A549 (cell line): ENCODE measurements around the gene MBNL1. TPM values are rescaled to one million over a fixed set of nuclear protein-coding genes. Genes with fewer than 3 reads are reported as not detected.

ENCODE experiments used
- ATAC-seq, 2 experiments: fragments of 200-7000 bp in 1 of 2; fragments of >200 bp in 1 of 2; cut with Nextera tagmentation in 1 of 2; cut with Tn5 transposase in 1 of 2; 3 replicates each; pipeline versions ENCODE4 v1.8.0 to v1.9.1; 2018 to 2020; ENCODE audit warnings: mild to moderate bottlenecking in 1 of 2, moderate library complexity in 1 of 2
- CTCF ChIA-PET: fragments of 300-600 bp; sonication (Branson Sonifier 250); formaldehyde crosslinking; extraction: SDS; loops from one replicate; lab custom pipeline; 2021; ENCODE audit warnings: antibody characterized with exemption, inconsistent platforms; lab: Yijun Ruan, JAX
- POLR2A ChIA-PET: fragments of 350-600 bp; formaldehyde crosslinking; extraction: SDS; loops from one replicate; lab custom pipeline; 2021; ENCODE audit warnings: antibody characterized with exemption, inconsistent platforms; lab: Yijun Ruan, JAX
- DNase-seq, 2 experiments: peaks; one replicate each; pipeline versions ENCODE4 v3.0.0 to v3.0.0-alpha.2; 2011 to 2016; ENCODE audit warnings: low read depth in 1 of 2, low spot score in 1 of 2
- FAIRE-seq: peaks from 2 replicates; lab custom pipeline; 2011; peaks lifted over from hg19 to GRCh38; lab: Jason Lieb, UNC
- H3K27ac ChIP-seq, 2 experiments: fragments of >200 bp; sonication (Bioruptor Twin); formaldehyde crosslinking; 3 replicates each; pipeline ENCODE4 v1.5.1; 2016 to 2017
- H3K4me1 ChIP-seq: fragments of >200 bp; sonication (Bioruptor Twin); formaldehyde crosslinking; 3 replicates; pipeline ENCODE4 v1.6.1; 2016
- H3K4me2 ChIP-seq: fragments of >200 bp; sonication (Bioruptor Twin); formaldehyde crosslinking; 3 replicates; pipeline ENCODE4 v1.6.1; 2016
- H3K4me3 ChIP-seq: fragments of >200 bp; sonication (Bioruptor Twin); formaldehyde crosslinking; 3 replicates; pipeline ENCODE4 v1.5.1; 2016
- H3K9me3 ChIP-seq: fragments of >200 bp; sonication (Bioruptor Twin); formaldehyde crosslinking; 3 replicates; pipeline ENCODE4 v1.6.1; 2016
- BCL3 ChIP-seq: fragments of >200 bp; sonication (Bioruptor Twin); formaldehyde crosslinking; IDR thresholded peaks from 3 replicates; pipeline ENCODE4 v1.6.1; 2016
- CBX2 ChIP-seq: fragments of 200-600 bp; sonication (generic); IDR thresholded peaks from 2 replicates; pipeline ENCODE4 v1.6.1; 2016; ENCODE audit warnings: low read depth, mild to moderate bottlenecking, borderline replicate concordance
- CHD4 ChIP-seq: fragments of 200-600 bp; sonication (generic); IDR thresholded peaks from 2 replicates; pipeline ENCODE4 v1.6.1; 2016; ENCODE audit warnings: antibody characterized with exemption, mild to moderate bottlenecking, borderline replicate concordance
- E2F6 ChIP-seq: IDR thresholded peaks from 2 replicates; pipeline ENCODE4 v1.6.1; 2012; ENCODE audit warnings: low read depth, borderline replicate concordance
- ELK1 ChIP-seq: fragments of 150-350 bp; IDR thresholded peaks from 2 replicates; pipeline ENCODE4 v1.6.1; 2014; ENCODE audit warnings: low read depth, mild to moderate bottlenecking, low read length
- EP300 ChIP-seq, 2 experiments: fragments of >200 bp; sonication (Bioruptor Twin); formaldehyde crosslinking; IDR thresholded peaks; 2 replicates in 1 of 2; 3 replicates in 1 of 2; pipeline ENCODE4 v1.6.1; 2016 to 2017
- ESRRA ChIP-seq: fragments of 150-350 bp; IDR thresholded peaks from 2 replicates; pipeline ENCODE4 v1.6.1; 2014; ENCODE audit warnings: mild to moderate bottlenecking, low read length, borderline replicate concordance
- HOXA7 ChIP-seq: fragments of 250-450 bp; sonication (Bioruptor Pico); IDR thresholded peaks from 2 replicates; pipeline ENCODE4 v1.5.0; 2020; ENCODE audit warnings: mild to moderate bottlenecking, moderate library complexity
- HOXB13 ChIP-seq: fragments of 250-450 bp; sonication (Bioruptor Pico); IDR thresholded peaks from 2 replicates; pipeline ENCODE4 v1.5.0; 2020; ENCODE audit warnings: low read depth, mild to moderate bottlenecking, moderate library complexity
- HOXB5 ChIP-seq: fragments of 250-450 bp; sonication (Bioruptor Pico); IDR thresholded peaks from 2 replicates; pipeline ENCODE4 v1.5.0; 2020; ENCODE audit warnings: mild to moderate bottlenecking, moderate library complexity
- JUN ChIP-seq, 2 experiments: fragments of >200 bp; sonication (Bioruptor Twin); formaldehyde crosslinking; IDR thresholded peaks; 2 replicates in 1 of 2; 3 replicates in 1 of 2; pipeline ENCODE4 v1.6.1; 2016 to 2017
- JUNB ChIP-seq: fragments of >200 bp; sonication (Bioruptor Twin); formaldehyde crosslinking; IDR thresholded peaks from 2 replicates; pipeline ENCODE4 v1.6.1; 2016
- KDM1A ChIP-seq: fragments of 200-600 bp; sonication (generic); IDR thresholded peaks from 2 replicates; pipeline ENCODE4 v1.6.1; 2016; ENCODE audit warnings: low read depth, mild to moderate bottlenecking
- KDM5A ChIP-seq: fragments of 200-600 bp; sonication (generic); IDR thresholded peaks from 2 replicates; pipeline ENCODE4 v1.6.1; 2016; ENCODE audit warnings: antibody characterized with exemption, mild to moderate bottlenecking
- MAX ChIP-seq: IDR thresholded peaks from 2 replicates; pipeline ENCODE4 v1.6.1; 2012
- MAZ ChIP-seq: fragments of 150-350 bp; IDR thresholded peaks from 2 replicates; pipeline ENCODE4 v1.6.1; 2014; ENCODE audit warnings: antibody characterized with exemption, low read depth, low read length, borderline replicate concordance
- MYC ChIP-seq: IDR thresholded peaks from 2 replicates; pipeline ENCODE4 v1.6.1; 2012; ENCODE audit warnings: mild to moderate bottlenecking, inconsistent platforms, low read length, improper control_type of control experiment, borderline replicate concordance
- NFE2L2 ChIP-seq: fragments of 150-350 bp; conservative IDR thresholded peaks from 2 replicates; pipeline ENCODE4 v1.6.1; 2014; ENCODE audit warnings: low read length
- NPAS2 ChIP-seq: fragments of 250-450 bp; sonication (Bioruptor Pico); IDR thresholded peaks from 2 replicates; pipeline ENCODE4 v1.8.0; 2022; ENCODE audit warnings: mild to moderate bottlenecking, moderate library complexity, borderline replicate concordance
- PBX3 ChIP-seq: IDR thresholded peaks from 2 replicates; pipeline ENCODE4 v1.6.1; 2012
- PHF8 ChIP-seq: fragments of 200-600 bp; sonication (generic); IDR thresholded peaks from 2 replicates; pipeline ENCODE4 v1.6.1; 2016; ENCODE audit warnings: low read depth, mild to moderate bottlenecking, antibody characterized with exemption, moderate library complexity, borderline replicate concordance
- POLR2A ChIP-seq: IDR thresholded peaks from 2 replicates; pipeline ENCODE4 v1.6.1; 2012; ENCODE audit warnings: mild to moderate bottlenecking, low read length
- POLR2AphosphoS2 ChIP-seq: conservative IDR thresholded peaks from 2 replicates; pipeline ENCODE4 v1.6.1; 2012; ENCODE audit warnings: low read length, improper control_type of control experiment, inconsistent platforms
- RAD21 ChIP-seq, 2 experiments: fragments of >200 bp in 1 of 2; sonication (Bioruptor Twin) in 1 of 2; formaldehyde crosslinking in 1 of 2; IDR thresholded peaks in 1 of 2; conservative IDR thresholded peaks in 1 of 2; 2 replicates in 1 of 2; 3 replicates in 1 of 2; pipeline ENCODE4 v1.6.1; 2012 to 2018; ENCODE audit warnings: inconsistent platforms in 1 of 2
- REST ChIP-seq: fragments of 200-600 bp; sonication (generic); IDR thresholded peaks from 2 replicates; pipeline ENCODE4 v1.6.1; 2016; ENCODE audit warnings: antibody characterized with exemption, mild to moderate bottlenecking, moderate library complexity
- RNF2 ChIP-seq: fragments of 200-600 bp; sonication (generic); IDR thresholded peaks from 2 replicates; pipeline ENCODE4 v1.6.1; 2016; ENCODE audit warnings: low read depth, mild to moderate bottlenecking, antibody characterized with exemption, moderate library complexity, borderline replicate concordance
- SMC3 ChIP-seq: fragments of >200 bp; sonication (Bioruptor Twin); formaldehyde crosslinking; IDR thresholded peaks from 3 replicates; pipeline ENCODE4 v1.6.1; 2018; ENCODE audit warnings: inconsistent platforms
- TFCP2L1 ChIP-seq: fragments of 250-450 bp; sonication (Bioruptor Pico); IDR thresholded peaks from 2 replicates; pipeline ENCODE4 v1.5.0; 2021; ENCODE audit warnings: mild to moderate bottlenecking
- TP53 ChIP-seq: fragments of 250-450 bp; sonication (Bioruptor Pico); IDR thresholded peaks from 2 replicates; pipeline ENCODE4 v1.5.0; 2021; ENCODE audit warnings: mild to moderate bottlenecking, moderate library complexity
- ZFP36 ChIP-seq: fragments of 450-650 bp; IDR thresholded peaks from 2 replicates; pipeline ENCODE4 v1.6.1; 2014; ENCODE audit warnings: borderline replicate concordance; ENCODE audit not compliant: partially characterized antibody
- ZNF302 ChIP-seq: fragments of 250-450 bp; sonication (Bioruptor Pico); IDR thresholded peaks from 2 replicates; pipeline ENCODE4 v1.9.0; 2021; ENCODE audit warnings: inconsistent platforms, mild to moderate bottlenecking, moderate library complexity
- ZSCAN20 ChIP-seq: fragments of 250-450 bp; sonication (Bioruptor Pico); IDR thresholded peaks from 2 replicates; pipeline ENCODE4 v1.8.0; 2022; ENCODE audit warnings: mild to moderate bottlenecking, moderate library complexity
- WGBS: methylation state at CpG from one replicate; pipeline ENCODE4 v1.1.6; 2017; ENCODE audit errors: missing lambda C conversion rate; 5-methylcytosine and 5-hydroxymethylcytosine counted together
- polyA minus RNA-seq: library from RNA; depleted of rRNA, polyadenylated mRNA; stranded (reverse); fragments of >200 nt; gene quantifications from 2 replicates; pipeline ENCODE4 v1.2.3, GENCODE V29; 2011; rRNA and poly(A)+ RNA removed
- polyA plus RNA-seq, 4 experiments: library from polyadenylated mRNA; depleted of rRNA in 3 of 4; stranded (reverse); fragments of >200 nt; fragmentation: RNase III in 1 of 4; extraction: RNeasy Plus Mini Kit Qiagen cat#74134 plus additional on column Dnase treatment in 1 of 4; gene quantifications; 2 replicates in 3 of 4; 3 replicates in 1 of 4; pipeline ENCODE4 v1.2.3, GENCODE V29; 2011 to 2017

Gene MBNL1
- polyA plus RNA-seq (2011; rRNA removed) (92.5 and 114 TPM in 2 replicates), polyA plus RNA-seq (2017; fragmentation: RNase III; extraction: RNeasy Plus Mini Kit Qiagen cat#74134 plus additional on column Dnase treatment) (59.6 to 60.5 TPM (median 59.9 TPM) in 3 replicates), polyA minus RNA-seq (330 and 339 TPM in 2 replicates)
- 38.1 and 53.4 TPM in 2 replicates for polyA plus RNA-seq (2012; cell fraction: cytosol; rRNA removed)
- 23.1 and 23.7 TPM in 2 replicates for polyA plus RNA-seq (2012; cell fraction: nucleus; rRNA removed)

GRCh38 chr3:152268555-152269055, at the start of gene MBNL1:
TSS of gene MBNL1 (plus strand) at chr3:152268929. CDS start at chr3:152300194, 31,265 bp downstream.
- ChIA-PET CTCF (interaction anchor here (1.2 to 1.4 kb wide), 3 partner anchors 10 to 183 kb away, joined by 3 to 4 read pairs (median 3); no protein-coding TSS in a partner anchor), POLR2A (interaction anchor here (0.6 to 1.8 kb wide), 23 partner anchors 8 to 243 kb away, joined by 3 to 19 read pairs (median 4); no protein-coding TSS in a partner anchor)
- peak; percentile 68 to 79 for ATAC-seq
- FAIRE-seq: no peak
- DNase-seq: peak; percentile 36 to 88
- Histone ChIP-seq H3K4me1 (peaks cover 50% of the 10 kb centered on the region), H3K27ac (peak within 1 kb of the TSS; percentile 96 to 98), H3K9me3 (no peaks in the 10 kb centered on the region), H3K4me3 (peak within 1 kb of the TSS; percentile 65), H3K4me2 (peak within 1 kb of the TSS; percentile 69)
- 0% methylated on average over 5 of the region's 50 CpGs for WGBS
- TF ChIP-seq NFE2L2: no peak
- TF ChIP-seq TFCP2L1 (CRISPR knock-in tag): peak; percentile 40; the same call in 1 of the 2 replicates
- TF ChIP-seq CBX2: no peak
- no peak for TF ChIP-seq TP53 (CRISPR knock-in tag)
- TF ChIP-seq ESRRA: no peak
- no peak for TF ChIP-seq ZSCAN20 (CRISPR knock-in tag)
- TF ChIP-seq BCL3: peak; percentile 39; the same call in 1 of the 3 replicates
- TF ChIP-seq EP300 (IDR thresholded peaks at IDR 0.05): no peak
- 0 out of 2 replicates have a peak, but pooled peaks have one; percentile 26 for TF ChIP-seq PBX3
- peak; percentile 95 for TF ChIP-seq E2F6
- TF ChIP-seq SMC3: peak; percentile 35; the same call in 2 of the 3 replicates
- TF ChIP-seq ZFP36: no peak
- TF ChIP-seq KDM1A: no peak
- no peak for TF ChIP-seq HOXA7 (CRISPR knock-in tag)
- TF ChIP-seq POLR2AphosphoS2: no peak
- TF ChIP-seq HOXB5 (CRISPR knock-in tag): 0 out of 2 replicates have a peak, but pooled peaks have one; percentile 75
- TF ChIP-seq MAZ: no peak
- TF ChIP-seq NPAS2: no peak
- no peak for TF ChIP-seq KDM5A
- TF ChIP-seq POLR2A: peak; percentile 87
- peak in 1 of 2 experiments; percentile 45; a peak in 2 of 5 replicates for TF ChIP-seq RAD21 (conservative IDR thresholded peaks at IDR 0.05 in 1 of 2, IDR thresholded peaks at IDR 0.05 in 1 of 2)
- TF ChIP-seq CHD4: no peak
- peak; percentile 45; the same call in 1 of the 2 replicates for TF ChIP-seq MYC
- no peak for TF ChIP-seq ZNF302 (CRISPR knock-in tag)
- TF ChIP-seq PHF8: peak; percentile 8; the same call in 1 of the 2 replicates
- TF ChIP-seq HOXB13 (CRISPR knock-in tag): peak; percentile 55; the same call in 1 of the 2 replicates
- TF ChIP-seq REST: no peak
- peak; percentile 90 to 91 for TF ChIP-seq JUN (IDR thresholded peaks at IDR 0.05)
- TF ChIP-seq JUNB: peak; percentile 4; the same call in 1 of the 2 replicates
- no peak for TF ChIP-seq RNF2
- TF ChIP-seq MAX: peak; percentile 96
- TF ChIP-seq ELK1: no peak
